MCF 10A (cell line): ENCODE measurements around the gene RNF225. TPM values are rescaled to one million over a fixed set of nuclear protein-coding genes. Genes with fewer than 3 reads are reported as not detected.

Experiments
- BruUV-seq: library from RNA; stranded (reverse); fragments of 400-500 nt; replicated peaks from 2 replicates; lab custom pipeline; 2021; lab: Mats Ljungman, UMichigan
- CTCF ChIA-PET: fragments of 300-600 bp; sonication (Branson Sonifier 250); formaldehyde crosslinking; extraction: SDS; loops from one replicate; lab custom pipeline; 2021; ENCODE audit warnings: antibody characterized with exemption, inconsistent platforms; lab: Yijun Ruan, JAX
- POLR2A ChIA-PET: fragments of 300-600, 350-650 bp; sonication (Branson Sonifier 250); formaldehyde crosslinking; extraction: SDS; loops from one replicate; lab custom pipeline; 2020; ENCODE audit warnings: antibody characterized with exemption, inconsistent platforms; lab: Yijun Ruan, JAX
- DNase-seq: peaks from one replicate; pipeline ENCODE4 v3.0.0-alpha.2; 2018; ENCODE audit not compliant: unreplicated experiment
- H3K27ac Mint-ChIP-seq: one replicate; pipeline ENCODE4 v1.8.0; 2022; ENCODE audit warnings: mild to moderate bottlenecking, low read depth, mixed read lengths; ENCODE audit not compliant: unreplicated experiment
- H3K27me3 Mint-ChIP-seq: one replicate; pipeline ENCODE4 v1.8.0; 2022; ENCODE audit warnings: mixed read lengths; ENCODE audit not compliant: insufficient read depth, unreplicated experiment
- H3K36me3 Mint-ChIP-seq: one replicate; pipeline ENCODE4 v1.8.0; 2022; ENCODE audit warnings: mild to moderate bottlenecking, moderate library complexity, mixed read lengths; ENCODE audit not compliant: insufficient read depth, unreplicated experiment
- H3K4me1 Mint-ChIP-seq: one replicate; pipeline ENCODE4 v1.8.0; 2022; ENCODE audit warnings: mixed read lengths; ENCODE audit not compliant: insufficient read depth, unreplicated experiment
- H3K4me3 Mint-ChIP-seq: one replicate; pipeline ENCODE4 v1.8.0; 2022; ENCODE audit warnings: mild to moderate bottlenecking, moderate library complexity, mixed read lengths; ENCODE audit not compliant: unreplicated experiment
- H3K9me3 Mint-ChIP-seq: one replicate; pipeline ENCODE4 v1.8.0; 2022; ENCODE audit warnings: mixed read lengths; ENCODE audit not compliant: unreplicated experiment
- intact Hi-C: fragments of 100-400 bp; cut with micrococcal nuclease; formaldehyde crosslinking; loops from 2 replicates; pipeline ENCODE4 v1.14.1; 2022
- total RNA-seq: library from RNA; stranded (reverse); gene quantifications from 2 replicates; pipeline ENCODE4 v1.2.3, GENCODE V29; 2022
- TF ChIP-seq, protein P1 (sequence below): fragments of 200-600 bp; IDR thresholded peaks from one replicate; pipeline ENCODE4 v1.8.0; 2022; ENCODE audit warnings: antibody characterized with exemption, mild to moderate bottlenecking; ENCODE audit not compliant: unreplicated experiment

Gene RNF225
- total RNA-seq, 1 experiment from 2014 or later = 0.63 TPM

DNA sequence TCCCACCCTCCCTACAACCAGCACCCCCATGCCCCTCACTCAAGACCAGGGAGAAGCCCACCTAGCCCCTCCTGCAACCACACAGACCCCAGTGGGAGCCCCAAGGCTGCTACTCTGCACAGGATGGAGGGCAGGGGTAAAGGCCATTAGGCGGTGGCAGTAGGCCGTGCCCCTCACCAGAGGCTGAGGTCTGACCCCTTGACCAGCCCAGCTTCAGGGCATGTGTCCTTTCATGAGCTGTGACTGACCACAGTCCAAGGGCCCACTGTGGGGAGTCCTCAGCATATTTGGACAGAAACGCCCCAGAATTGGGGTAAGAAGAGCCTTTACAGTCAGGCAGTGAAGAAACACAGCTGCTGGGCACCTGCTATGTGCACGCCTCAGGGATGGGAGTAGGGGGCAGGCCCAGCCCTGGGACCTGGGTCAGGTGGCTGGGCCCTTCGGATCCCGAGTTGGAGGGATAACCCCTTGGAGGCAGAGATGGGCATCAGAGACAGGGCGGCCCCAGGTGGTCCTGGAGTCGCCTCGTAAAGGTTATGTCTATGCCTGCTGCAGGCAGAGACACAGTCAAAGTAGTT is 10.1 kb upstream of the RNF225 start:
- H3K4me1 Mint-ChIP-seq = peaks cover 19% of the 10 kb centered on the region
- intact Hi-C loops = loop anchor here (5.0 kb wide), 1 partner anchor 158 kb away; the partner anchor contains the start of gene ZNF544
- peak overlapping the region; percentile 92 for H3K4me3 Mint-ChIP-seq
- no peaks in the 10 kb centered on the region for H3K27me3 Mint-ChIP-seq
- TF ChIP-seq, protein P1, sequence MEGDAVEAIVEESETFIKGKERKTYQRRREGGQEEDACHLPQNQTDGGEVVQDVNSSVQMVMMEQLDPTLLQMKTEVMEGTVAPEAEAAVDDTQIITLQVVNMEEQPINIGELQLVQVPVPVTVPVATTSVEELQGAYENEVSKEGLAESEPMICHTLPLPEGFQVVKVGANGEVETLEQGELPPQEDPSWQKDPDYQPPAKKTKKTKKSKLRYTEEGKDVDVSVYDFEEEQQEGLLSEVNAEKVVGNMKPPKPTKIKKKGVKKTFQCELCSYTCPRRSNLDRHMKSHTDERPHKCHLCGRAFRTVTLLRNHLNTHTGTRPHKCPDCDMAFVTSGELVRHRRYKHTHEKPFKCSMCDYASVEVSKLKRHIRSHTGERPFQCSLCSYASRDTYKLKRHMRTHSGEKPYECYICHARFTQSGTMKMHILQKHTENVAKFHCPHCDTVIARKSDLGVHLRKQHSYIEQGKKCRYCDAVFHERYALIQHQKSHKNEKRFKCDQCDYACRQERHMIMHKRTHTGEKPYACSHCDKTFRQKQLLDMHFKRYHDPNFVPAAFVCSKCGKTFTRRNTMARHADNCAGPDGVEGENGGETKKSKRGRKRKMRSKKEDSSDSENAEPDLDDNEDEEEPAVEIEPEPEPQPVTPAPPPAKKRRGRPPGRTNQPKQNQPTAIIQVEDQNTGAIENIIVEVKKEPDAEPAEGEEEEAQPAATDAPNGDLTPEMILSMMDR = no peak
- ChIA-PET CTCF (interaction anchor here (0.7 kb wide), 1 partner anchor 104 kb away, joined by 3 read pairs; no protein-coding TSS in a partner anchor), POLR2A (interaction anchor here (0.6 to 4.7 kb wide), 4 partner anchors 23 to 66 kb away, joined by 3 to 27 read pairs (median 4); partner anchors contain the start of genes ZNF324B and ZNF497)
- no TSS peak for BruUV-seq
- H3K9me3 Mint-ChIP-seq = no peaks in the 10 kb centered on the region
- peak overlapping the region; percentile 98 for H3K27ac Mint-ChIP-seq
- no peak for DNase-seq
- H3K36me3 Mint-ChIP-seq = peaks cover 53% of the 10 kb centered on the region

DNA sequence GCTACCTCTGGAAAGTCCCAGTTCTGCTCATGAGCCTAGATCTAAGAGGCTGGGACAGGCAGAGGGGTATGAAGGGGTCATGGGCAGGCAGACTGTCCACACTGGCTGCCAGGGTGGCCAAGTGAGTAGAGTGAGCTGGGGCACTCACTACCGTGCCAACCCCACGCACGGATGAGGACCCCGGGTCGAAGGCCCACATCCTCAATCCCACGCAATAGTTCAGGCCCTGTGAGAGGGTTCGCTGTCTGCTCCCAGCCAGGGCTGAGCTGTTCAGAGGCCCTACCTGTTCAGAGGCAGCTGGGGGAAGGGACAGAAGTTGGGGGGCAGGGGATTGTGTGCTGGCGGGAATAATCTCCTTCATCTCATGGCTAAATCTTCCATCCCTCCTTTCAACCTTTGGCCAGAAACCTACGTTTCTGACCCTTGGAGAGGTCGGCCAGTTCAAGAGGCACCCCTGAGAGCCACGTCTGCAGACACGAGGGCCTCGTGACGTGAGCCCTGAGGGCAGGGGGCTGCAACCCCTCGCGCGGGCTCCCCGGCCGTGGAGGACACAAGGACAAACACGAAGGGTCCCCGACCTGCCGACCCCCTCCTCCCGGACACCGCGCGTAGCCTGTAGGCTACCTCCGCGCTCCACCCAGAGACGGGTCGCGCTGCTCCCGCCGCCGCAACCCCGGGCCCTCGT is 9.4 kb upstream of the RNF225 start:
- BruUV-seq = no TSS peak
- intact Hi-C loops = loop anchor here (5.0 kb wide), 1 partner anchor 159 kb away; the partner anchor contains the start of gene ZNF544
- Mint-ChIP-seq H3K27ac (peak overlapping the region; percentile 98), H3K9me3 (no peaks in the 10 kb centered on the region), H3K36me3 (peaks cover 53% of the 10 kb centered on the region), H3K27me3 (no peaks in the 10 kb centered on the region), H3K4me1 (peaks cover 18% of the 10 kb centered on the region), H3K4me3 (peak overlapping the region; percentile 92)
- ChIA-PET CTCF (interaction anchor here (0.7 kb wide), 1 partner anchor 104 kb away, joined by 3 read pairs; no protein-coding TSS in a partner anchor), POLR2A (interaction anchor here (0.6 to 4.7 kb wide), 9 partner anchors 13 to 134 kb away, joined by 3 to 27 read pairs (median 5); partner anchors contain the start of genes ZBTB45, ZNF324B, ZNF497 and ZNF584)
- TF ChIP-seq, protein P1 = no peak
- no peak for DNase-seq

DNA sequence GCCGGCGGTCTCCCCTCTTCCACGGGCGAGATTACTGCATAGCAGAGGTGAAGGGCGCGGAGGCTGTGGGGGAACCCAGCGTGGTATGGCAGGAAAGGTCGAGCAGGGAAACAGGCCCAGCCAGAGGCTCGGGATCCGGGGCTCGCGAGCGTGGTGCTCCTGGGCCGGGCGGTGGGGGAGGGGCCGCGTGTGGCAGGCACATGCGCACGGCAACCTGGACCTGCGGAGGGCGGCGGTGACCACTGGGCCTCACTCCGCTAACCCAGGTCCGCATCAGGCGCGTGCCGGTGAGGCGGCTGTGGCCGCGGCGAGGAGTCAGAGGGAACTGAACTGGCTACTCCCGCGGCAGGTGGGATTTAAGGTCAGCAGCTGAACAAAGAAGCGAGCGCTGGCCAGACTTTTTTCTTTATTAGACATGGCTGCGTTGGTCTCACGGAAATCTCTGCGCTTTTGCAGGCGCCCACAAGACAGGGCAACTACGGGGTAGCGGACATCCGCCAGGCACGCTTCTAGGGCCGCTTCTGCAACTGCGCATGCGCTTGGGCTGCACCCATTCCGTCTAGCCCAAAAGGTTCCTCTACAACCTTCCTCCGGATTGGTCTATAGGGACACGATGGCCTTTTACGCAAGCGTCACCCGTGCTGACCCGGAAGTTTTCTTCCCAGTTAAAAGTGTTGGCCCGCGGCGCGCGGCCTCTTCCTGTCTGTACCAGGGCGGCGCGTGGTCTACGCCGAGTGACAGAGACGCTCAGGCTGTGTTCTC is 8.7 kb upstream of the RNF225 start, which contains the start of gene RPS5:
Gene RPS5, plus strand, starts transcription at position 694 of the 762 bp plus-strand sequence. CDS start 869 bp downstream, outside the sequence.
- Mint-ChIP-seq H3K4me3 (peak within 1 kb of the TSS; percentile 92), H3K27me3 (no peaks in the 10 kb centered on the region), H3K27ac (peak within 1 kb of the TSS; percentile 98), H3K36me3 (peaks cover 59% of the 10 kb centered on the region), H3K4me1 (peaks cover 18% of the 10 kb centered on the region), H3K9me3 (no peaks in the 10 kb centered on the region)
- TF ChIP-seq, protein P1 = no peak
- ChIA-PET POLR2A (interaction anchor here (0.6 to 4.7 kb wide), 10 partner anchors 9 to 133 kb away, joined by 3 to 27 read pairs (median 5); partner anchors contain the start of genes RNF225, ZBTB45, ZNF324B and ZNF497), CTCF (interaction anchor here (0.6 to 0.9 kb wide), 2 partner anchors 20 to 138 kb away, joined by 3 to 4 read pairs; no protein-coding TSS in a partner anchor)
- TSS peak; percentile 76 for BruUV-seq
- intact Hi-C loops = loop anchor here (5.0 kb wide), 1 partner anchor 159 kb away; the partner anchor contains the start of gene ZNF544
- DNase-seq = peak; percentile 100
